G401.6 (cell line): ENCODE results near the gene DMBT1.
"Not testable (repeated sequence)": the region's sequence is repeated elsewhere in the genome, so short reads cannot be mapped to it uniquely, and the experiment has no call there.

ENCODE experiments used
- FAIRE-seq: peaks from 2 replicates; lab custom pipeline; 2012; peaks lifted over from hg19 to GRCh38; lab: Jason Lieb, UNC

The DMBT1 gene

GRCh38 chr10:122549636-122550035, 10.9 kb upstream of the DMBT1 start:
- no peak for FAIRE-seq

- no peak for FAIRE-seq
Observed at GRCh38 chr10:122550427-122550826, 10.1 kb upstream of the DMBT1 start.

- no peak for FAIRE-seq
Observed at GRCh38 chr10:122550983-122551382, 9.6 kb upstream of the DMBT1 start.

GRCh38 chr10:122551450-122551849, 9.1 kb upstream of the DMBT1 start:
- FAIRE-seq: no peak

- no peak for FAIRE-seq
Observed at GRCh38 chr10:122553341-122553740, 7.2 kb upstream of the DMBT1 start.

GRCh38 chr10:122554131-122555036, 6.2 kb upstream of the DMBT1 start:
- FAIRE-seq: no peak

- no peak for FAIRE-seq
Observed at GRCh38 chr10:122555442-122555841, 5.1 kb upstream of the DMBT1 start.

- FAIRE-seq: no peak
Observed at GRCh38 chr10:122557516-122557915, 3.0 kb upstream of the DMBT1 start.

GRCh38 chr10:122558452-122558851, 2.1 kb upstream of the DMBT1 start:
- FAIRE-seq: no peak

- no peak for FAIRE-seq
Observed at GRCh38 chr10:122559228-122559627, 1.3 kb upstream of the DMBT1 start.

- no peak for FAIRE-seq
Observed at GRCh38 chr10:122561212-122561611, 658 bp downstream of the DMBT1 start.

GRCh38 chr10:122561792-122562191, 1.2 kb downstream of the DMBT1 start:
- no peak for FAIRE-seq

- FAIRE-seq: no peak
Observed at GRCh38 chr10:122564980-122565379, 4.4 kb downstream of the DMBT1 start.

- FAIRE-seq: peak; percentile 60
Observed at GRCh38 chr10:122565766-122566206, 5.2 kb downstream of the DMBT1 start.

- FAIRE-seq: no peak
Observed at GRCh38 chr10:122566632-122567031, 6.1 kb downstream of the DMBT1 start.

GRCh38 chr10:122567056-122567660, 6.6 kb downstream of the DMBT1 start:
- no peak for FAIRE-seq

- FAIRE-seq: no peak
Observed at GRCh38 chr10:122568551-122568950, 8.0 kb downstream of the DMBT1 start.

- no peak for FAIRE-seq
Observed at GRCh38 chr10:122570920-122571319, 10.4 kb downstream of the DMBT1 start.

GRCh38 chr10:122571892-122572291, 11.3 kb downstream of the DMBT1 start:
- FAIRE-seq: no peak

GRCh38 chr10:122575776-122576175, 15.2 kb downstream of the DMBT1 start:
- FAIRE-seq: no peak

- no peak for FAIRE-seq
Observed at GRCh38 chr10:122576291-122576690, 15.7 kb downstream of the DMBT1 start.

- FAIRE-seq: no peak
Observed at GRCh38 chr10:122577311-122577885, 16.8 kb downstream of the DMBT1 start.

- FAIRE-seq: not testable (repeated sequence)
Observed at GRCh38 chr10:122586070-122586469, 25.5 kb downstream of the DMBT1 start.
